ENCODE results near the gene TMX4. TPM values are rescaled to one million over a fixed set of nuclear protein-coding genes. Genes with fewer than 3 reads are reported as not detected.

Gene TMX4
- total RNA-seq, 1 donor from 2014 or later: 33.1 TPM

DNA sequence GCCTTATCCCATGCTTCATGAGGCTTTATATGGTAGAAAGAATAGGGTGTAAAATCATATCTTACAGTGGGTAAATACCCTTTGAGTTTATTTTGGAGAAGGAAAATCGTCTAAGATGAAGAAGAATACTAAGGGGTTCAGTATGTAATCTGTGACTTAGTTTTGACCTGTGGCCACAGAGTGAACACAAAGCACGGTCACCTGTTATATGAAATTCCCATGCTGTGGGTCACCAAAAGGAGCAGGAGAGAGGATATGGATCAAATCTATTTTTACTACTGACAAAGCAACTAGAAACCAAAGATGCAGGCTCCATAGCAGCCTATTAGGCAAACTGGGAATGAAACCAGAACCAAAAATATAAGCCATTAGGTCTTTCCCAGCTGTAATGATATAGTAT is 75.7 kb downstream of the TMX4 start:
- H3K36me3 Mint-ChIP-seq (ENCODE audit: unreplicated experiment): peaks cover 8% of the 10 kb centered on the region
- no peak overlapping the region for H3K27ac Mint-ChIP-seq (ENCODE audit: unreplicated experiment)
- TF ChIP-seq, protein P1, sequence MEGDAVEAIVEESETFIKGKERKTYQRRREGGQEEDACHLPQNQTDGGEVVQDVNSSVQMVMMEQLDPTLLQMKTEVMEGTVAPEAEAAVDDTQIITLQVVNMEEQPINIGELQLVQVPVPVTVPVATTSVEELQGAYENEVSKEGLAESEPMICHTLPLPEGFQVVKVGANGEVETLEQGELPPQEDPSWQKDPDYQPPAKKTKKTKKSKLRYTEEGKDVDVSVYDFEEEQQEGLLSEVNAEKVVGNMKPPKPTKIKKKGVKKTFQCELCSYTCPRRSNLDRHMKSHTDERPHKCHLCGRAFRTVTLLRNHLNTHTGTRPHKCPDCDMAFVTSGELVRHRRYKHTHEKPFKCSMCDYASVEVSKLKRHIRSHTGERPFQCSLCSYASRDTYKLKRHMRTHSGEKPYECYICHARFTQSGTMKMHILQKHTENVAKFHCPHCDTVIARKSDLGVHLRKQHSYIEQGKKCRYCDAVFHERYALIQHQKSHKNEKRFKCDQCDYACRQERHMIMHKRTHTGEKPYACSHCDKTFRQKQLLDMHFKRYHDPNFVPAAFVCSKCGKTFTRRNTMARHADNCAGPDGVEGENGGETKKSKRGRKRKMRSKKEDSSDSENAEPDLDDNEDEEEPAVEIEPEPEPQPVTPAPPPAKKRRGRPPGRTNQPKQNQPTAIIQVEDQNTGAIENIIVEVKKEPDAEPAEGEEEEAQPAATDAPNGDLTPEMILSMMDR (IDR thresholded peaks at IDR 0.05; ENCODE audit: partially characterized antibody, unreplicated experiment): no peak
- H3K4me3 Mint-ChIP-seq (ENCODE audit: unreplicated experiment): no peak overlapping the region
- H3K4me1 Mint-ChIP-seq (ENCODE audit: low read depth, unreplicated experiment): peaks cover 5% of the 10 kb centered on the region
- no peaks in the 10 kb centered on the region for H3K27me3 Mint-ChIP-seq (ENCODE audit: unreplicated experiment)
- H3K9me3 Mint-ChIP-seq (ENCODE audit: unreplicated experiment): peaks cover 3% of the 10 kb centered on the region
- no peak for DNase-seq

GRCh38 chr20:7940341-7940740 is 79.2 kb downstream of the TMX4 start, which contains the start of gene HAO1:
Gene HAO1 (minus strand): TSS chr20:7940458. CDS start chr20:7940422, 36 bp downstream.
- no peak for DNase-seq
- TF ChIP-seq, protein P1 (IDR thresholded peaks at IDR 0.05; ENCODE audit: partially characterized antibody, unreplicated experiment): no peak
- Mint-ChIP-seq H3K4me1 (ENCODE audit: low read depth, unreplicated experiment) (peaks cover under 1% of the 10 kb centered on the region), H3K9me3 (ENCODE audit: unreplicated experiment) (peaks cover 3% of the 10 kb centered on the region), H3K27ac (ENCODE audit: unreplicated experiment) (no peak within 1 kb of the TSS), H3K4me3 (ENCODE audit: unreplicated experiment) (no peak within 1 kb of the TSS), H3K36me3 (ENCODE audit: unreplicated experiment) (no peaks in the 10 kb centered on the region), H3K27me3 (ENCODE audit: unreplicated experiment) (no peaks in the 10 kb centered on the region)

GRCh38 chr20:7939663-7940062 is 79.9 kb downstream of the TMX4 start:
- no peaks in the 10 kb centered on the region for H3K36me3 Mint-ChIP-seq (ENCODE audit: unreplicated experiment)
- peaks cover 3% of the 10 kb centered on the region for H3K9me3 Mint-ChIP-seq (ENCODE audit: unreplicated experiment)
- no peak overlapping the region for H3K27ac Mint-ChIP-seq (ENCODE audit: unreplicated experiment)
- TF ChIP-seq, protein P1 (IDR thresholded peaks at IDR 0.05; ENCODE audit: partially characterized antibody, unreplicated experiment): no peak
- no peaks in the 10 kb centered on the region for H3K4me1 Mint-ChIP-seq (ENCODE audit: low read depth, unreplicated experiment)
- H3K4me3 Mint-ChIP-seq (ENCODE audit: unreplicated experiment): no peak overlapping the region
- H3K27me3 Mint-ChIP-seq (ENCODE audit: unreplicated experiment): no peaks in the 10 kb centered on the region
- DNase-seq: no peak

- no peak for DNase-seq
These were observed 81.5 kb downstream of the TMX4 start for GRCh38 chr20:7938058-7938457.

GRCh38 chr20:7937328-7937727 is 82.2 kb downstream of the TMX4 start:
- Mint-ChIP-seq H3K27ac (ENCODE audit: unreplicated experiment) (no peak overlapping the region), H3K36me3 (ENCODE audit: unreplicated experiment) (no peaks in the 10 kb centered on the region), H3K9me3 (ENCODE audit: unreplicated experiment) (no peaks in the 10 kb centered on the region), H3K4me1 (ENCODE audit: low read depth, unreplicated experiment) (no peaks in the 10 kb centered on the region), H3K27me3 (ENCODE audit: unreplicated experiment) (no peaks in the 10 kb centered on the region), H3K4me3 (ENCODE audit: unreplicated experiment) (no peak overlapping the region)
- DNase-seq: no peak
- TF ChIP-seq, protein P1 (IDR thresholded peaks at IDR 0.05; ENCODE audit: partially characterized antibody, unreplicated experiment): no peak

More at GRCh38 chr20:7938058-7938457, 81.5 kb downstream of the TMX4 start:
- Mint-ChIP-seq H3K4me1 (ENCODE audit: low read depth, unreplicated experiment) (no peaks in the 10 kb centered on the region), H3K27me3 (ENCODE audit: unreplicated experiment) (no peaks in the 10 kb centered on the region), H3K27ac (ENCODE audit: unreplicated experiment) (no peak overlapping the region), H3K4me3 (ENCODE audit: unreplicated experiment) (no peak overlapping the region), H3K9me3 (ENCODE audit: unreplicated experiment) (peaks cover 3% of the 10 kb centered on the region), H3K36me3 (ENCODE audit: unreplicated experiment) (no peaks in the 10 kb centered on the region)
- TF ChIP-seq, protein P1 (IDR thresholded peaks at IDR 0.05; ENCODE audit: partially characterized antibody, unreplicated experiment): no peak
